ENCODE data around the gene PHC2.
"Not testable (repeated sequence)": the region's sequence is repeated elsewhere in the genome, so short reads cannot be mapped to it uniquely, and the experiment has no call there.

PHC2 gene

GRCh38 chr1:33295023-33295422 is 135.9 kb downstream of the PHC2 start:
- no peaks in the 10 kb centered on the region for H3K9me3 ChIP-seq (ENCODE audit: insufficient read depth, low read depth, low read length)
- H3K9ac ChIP-seq (ENCODE audit: low read depth, low read length, poor library complexity, severe bottlenecking) = no peak overlapping the region
- no peaks in the 10 kb centered on the region for H3F3A ChIP-seq (ENCODE audit: low read depth)
- H3K79me2 ChIP-seq (ENCODE audit: insufficient read depth, low read length) = no peaks in the 10 kb centered on the region
- H2AFZ ChIP-seq (ENCODE audit: low read length) = no peak overlapping the region
- H3K4me2 ChIP-seq (ENCODE audit: low read depth, low read length, poor library complexity, severe bottlenecking) = no peak overlapping the region
- TF ChIP-seq CTCF (conservative IDR thresholded peaks at IDR 0.05; ENCODE audit: low read length) = no peak
- TF ChIP-seq EZH2phosphoT487 (IDR thresholded peaks at IDR 0.05; ENCODE audit: borderline replicate concordance) = no peak
- H3K9me2 ChIP-seq (replicated peaks; ENCODE audit: low read depth, low read length) = no peaks in the 10 kb centered on the region
- H4K20me1 ChIP-seq (ENCODE audit: insufficient read depth, low read length, poor library complexity, severe bottlenecking) = no peaks in the 10 kb centered on the region
- H3K4me3 ChIP-seq (ENCODE audit: low read length, poor library complexity, severe bottlenecking) = no peak overlapping the region
- H3K27me3 ChIP-seq (ENCODE audit: insufficient read depth, low read length, poor library complexity, severe bottlenecking) = no peaks in the 10 kb centered on the region
- H3K4me1 ChIP-seq (ENCODE audit: insufficient read depth, low read length, poor library complexity, severe bottlenecking) = no peaks in the 10 kb centered on the region
- peaks cover 54% of the 10 kb centered on the region; the same call in 1 of the 2 replicates for H3K36me3 ChIP-seq (ENCODE audit: insufficient read depth, low read length)

- Histone ChIP-seq H3K9me3 (ENCODE audit: insufficient read depth, low read depth, low read length) (no peaks in the 10 kb centered on the region), H3K27me3 (ENCODE audit: insufficient read depth, low read length, poor library complexity, severe bottlenecking) (no peaks in the 10 kb centered on the region), H3K36me3 (ENCODE audit: insufficient read depth, low read length) (peaks cover 51% of the 10 kb centered on the region; the same call in 1 of the 2 replicates), H3K9me2 (replicated peaks; ENCODE audit: low read depth, low read length) (no peaks in the 10 kb centered on the region), H3F3A (ENCODE audit: low read depth) (no peaks in the 10 kb centered on the region), H3K4me1 (ENCODE audit: insufficient read depth, low read length, poor library complexity, severe bottlenecking) (no peaks in the 10 kb centered on the region), H2AFZ (ENCODE audit: low read length) (no peak overlapping the region), H4K20me1 (ENCODE audit: insufficient read depth, low read length, poor library complexity, severe bottlenecking) (no peaks in the 10 kb centered on the region), H3K79me2 (ENCODE audit: insufficient read depth, low read length) (no peaks in the 10 kb centered on the region), H3K9ac (ENCODE audit: low read depth, low read length, poor library complexity, severe bottlenecking) (no peak overlapping the region), H3K4me3 (ENCODE audit: low read length, poor library complexity, severe bottlenecking) (no peak overlapping the region), H3K4me2 (ENCODE audit: low read depth, low read length, poor library complexity, severe bottlenecking) (no peak overlapping the region)
- TF ChIP-seq EZH2phosphoT487 (IDR thresholded peaks at IDR 0.05; ENCODE audit: borderline replicate concordance) = no peak
- TF ChIP-seq CTCF (conservative IDR thresholded peaks at IDR 0.05; ENCODE audit: low read length) = no peak
These were observed 136.6 kb downstream of the PHC2 start for GRCh38 chr1:33294071-33295010.

GRCh38 chr1:33292726-33293340 is 138.1 kb downstream of the PHC2 start:
- Histone ChIP-seq H3K4me3 (ENCODE audit: low read length, poor library complexity, severe bottlenecking) (no peak overlapping the region), H4K20me1 (ENCODE audit: insufficient read depth, low read length, poor library complexity, severe bottlenecking) (no peaks in the 10 kb centered on the region), H3K4me2 (ENCODE audit: low read depth, low read length, poor library complexity, severe bottlenecking) (no peak overlapping the region), H3K9me2 (replicated peaks; ENCODE audit: low read depth, low read length) (no peaks in the 10 kb centered on the region), H3K79me2 (ENCODE audit: insufficient read depth, low read length) (no peaks in the 10 kb centered on the region), H3K9me3 (ENCODE audit: insufficient read depth, low read depth, low read length) (no peaks in the 10 kb centered on the region), H3K36me3 (ENCODE audit: insufficient read depth, low read length) (peaks cover 38% of the 10 kb centered on the region; the same call in 1 of the 2 replicates), H2AFZ (ENCODE audit: low read length) (no peak overlapping the region), H3F3A (ENCODE audit: low read depth) (no peaks in the 10 kb centered on the region), H3K4me1 (ENCODE audit: insufficient read depth, low read length, poor library complexity, severe bottlenecking) (no peaks in the 10 kb centered on the region), H3K27me3 (ENCODE audit: insufficient read depth, low read length, poor library complexity, severe bottlenecking) (no peaks in the 10 kb centered on the region), H3K9ac (ENCODE audit: low read depth, low read length, poor library complexity, severe bottlenecking) (no peak overlapping the region)
- TF ChIP-seq EZH2phosphoT487 (IDR thresholded peaks at IDR 0.05; ENCODE audit: borderline replicate concordance) (no peak), CTCF (conservative IDR thresholded peaks at IDR 0.05; ENCODE audit: low read length) (no peak)

GRCh38 chr1:33290615-33291014 is 140.3 kb downstream of the PHC2 start:
- not testable (repeated sequence) for H3K9me3 ChIP-seq (ENCODE audit: insufficient read depth, low read depth, low read length); H3K27me3 ChIP-seq (ENCODE audit: insufficient read depth, low read length, poor library complexity, severe bottlenecking); H3F3A ChIP-seq (ENCODE audit: low read depth); H3K9me2 ChIP-seq (replicated peaks; ENCODE audit: low read depth, low read length); H3K4me3 ChIP-seq (ENCODE audit: low read length, poor library complexity, severe bottlenecking); H3K4me2 ChIP-seq (ENCODE audit: low read depth, low read length, poor library complexity, severe bottlenecking); H2AFZ ChIP-seq (ENCODE audit: low read length); H3K9ac ChIP-seq (ENCODE audit: low read depth, low read length, poor library complexity, severe bottlenecking); H3K79me2 ChIP-seq (ENCODE audit: insufficient read depth, low read length); H3K4me1 ChIP-seq (ENCODE audit: insufficient read depth, low read length, poor library complexity, severe bottlenecking); H4K20me1 ChIP-seq (ENCODE audit: insufficient read depth, low read length, poor library complexity, severe bottlenecking)
- H3K36me3 ChIP-seq (ENCODE audit: insufficient read depth, low read length) = peaks cover 33% of the 10 kb centered on the region; the same call in 1 of the 2 replicates
